B cell (primary cell): Measurements from ENCODE around the gene TSEN34.

ENCODE experiments used
- CTCF ChIP-seq: fragments of 200-600 bp; IDR thresholded peaks from one replicate; pipeline ENCODE4 v1.8.0; 2022; ENCODE audit warnings: antibody characterized with exemption, mild to moderate bottlenecking
- EZH2 ChIP-seq: IDR thresholded peaks from 2 replicates; pipeline ENCODE4 v1.6.1; 2012; ENCODE audit warnings: borderline replicate concordance, low read depth, mild to moderate bottlenecking, moderate library complexity, low read length; ENCODE audit not compliant: insufficient read depth, poor library complexity, severe bottlenecking

GRCh38 chr19:54207676-54207982, 16.5 kb downstream of the TSEN34 start:
- TF ChIP-seq CTCF (no peak), EZH2 (no peak)
